K562 (cell line): ENCODE data around the gene DCAKD. TPM values are rescaled to one million over a fixed set of nuclear protein-coding genes. Genes with fewer than 3 reads are reported as not detected.

Source experiments
- GABPB1 ChIP-seq: sonication (generic); formaldehyde crosslinking; IDR thresholded peaks from 2 replicates; pipeline ENCODE4 v1.8.0; 2022; ENCODE audit warnings: mild to moderate bottlenecking, missing genetic modification reagents
- HDAC6 ChIP-seq: IDR thresholded peaks from 2 replicates; pipeline ENCODE4 v1.6.1; 2012; ENCODE audit warnings: low read depth, mild to moderate bottlenecking, control low read depth, inconsistent platforms, low read length, moderate library complexity
- HNRNPH1 ChIP-seq: fragments of 200-400 bp; formaldehyde crosslinking; optimal IDR thresholded peaks from 2 replicates; pipeline ENCODE3; 2017; ENCODE audit warnings: low read depth, mild to moderate bottlenecking, low read length, moderate library complexity
- MTF1 ChIP-seq: fragments of 250-450 bp; sonication (Bioruptor Pico); IDR thresholded peaks from 2 replicates; pipeline ENCODE4 v1.9.0; 2021; ENCODE audit warnings: moderate library complexity, mild to moderate bottlenecking, inconsistent platforms, borderline replicate concordance
- RBM14 ChIP-seq: fragments of 200-400 bp; formaldehyde crosslinking; IDR thresholded peaks from 2 replicates; pipeline ENCODE4 v1.6.1; 2018; ENCODE audit warnings: low read depth, mild to moderate bottlenecking, low read length, moderate library complexity, borderline replicate concordance; ENCODE audit not compliant: insufficient read depth
- ZC3H8 ChIP-seq: fragments of 450-650 bp; IDR thresholded peaks from 2 replicates; pipeline ENCODE4 v1.6.1; 2017
- ZNF174 ChIP-seq: fragments of 250-450 bp; sonication (Bioruptor Pico); IDR thresholded peaks from 2 replicates; pipeline ENCODE4 v1.4.0; 2020; ENCODE audit warnings: mild to moderate bottlenecking
- polyA plus RNA-seq, 8 experiments: library from polyadenylated mRNA; depleted of rRNA in 4 of 8; stranded (reverse) in 5 of 8; unstranded in 3 of 8; fragments of >200 nt; fragmentation: Nextera tagmentation in 2 of 8; fragmentation: Illumina TruSeq in 1 of 8; extraction: Ambion mirVana in 2 of 8; extraction: Trizol in 1 of 8; gene quantifications; 2 replicates each; pipeline versions ENCODE4 v1.2.1 to v1.2.3, GENCODE V29; 2011 to 2014; ENCODE audit warnings: inconsistent platforms in 1 of 8, missing spikeins in 1 of 8
- total RNA-seq, 7 experiments: library from RNA; depleted of rRNA in 6 of 7; stranded (reverse); fragments of >200 nt in 6 of 7; fragmentation: Illumina TruSeq in 2 of 7; extraction: Trizol in 2 of 7; gene quantifications; 2 replicates each; pipeline versions ENCODE4 v1.2.1 to v1.2.3, GENCODE V29; 2011 to 2021; ENCODE audit warnings: low replicate concordance in 1 of 7
- TF ChIP-seq, protein P1 (sequence below): sonication (generic); formaldehyde crosslinking; IDR thresholded peaks from 2 replicates; pipeline ENCODE4 v1.8.0; 2022; ENCODE audit warnings: mild to moderate bottlenecking, missing genetic modification reagents
- TF ChIP-seq, protein P2 (sequence below): IDR thresholded peaks from 2 replicates; pipeline ENCODE4 v1.6.1; 2011; ENCODE audit warnings: borderline replicate concordance, low read depth, mild to moderate bottlenecking, moderate library complexity, low read length; ENCODE audit not compliant: insufficient read depth, poor library complexity, severe bottlenecking
- TF ChIP-seq, protein P3 (sequence below): fragments of 150-350 bp; conservative IDR thresholded peaks from 2 replicates; pipeline ENCODE4 v1.6.1; 2014; ENCODE audit warnings: low read length
- TF ChIP-seq, protein P4 (sequence below): sonication (generic); formaldehyde crosslinking; IDR thresholded peaks from 2 replicates; pipeline ENCODE4 v1.9.0; 2022; ENCODE audit warnings: mild to moderate bottlenecking, missing genetic modification reagents

The DCAKD gene
- total and polyA plus RNA-seq, 9 of the 15 experiments (the other 6 are each of a cell fraction or from before 2014, with no cell fraction given), result 7.9 to 35.5 (median 21.4) TPM

DNA sequence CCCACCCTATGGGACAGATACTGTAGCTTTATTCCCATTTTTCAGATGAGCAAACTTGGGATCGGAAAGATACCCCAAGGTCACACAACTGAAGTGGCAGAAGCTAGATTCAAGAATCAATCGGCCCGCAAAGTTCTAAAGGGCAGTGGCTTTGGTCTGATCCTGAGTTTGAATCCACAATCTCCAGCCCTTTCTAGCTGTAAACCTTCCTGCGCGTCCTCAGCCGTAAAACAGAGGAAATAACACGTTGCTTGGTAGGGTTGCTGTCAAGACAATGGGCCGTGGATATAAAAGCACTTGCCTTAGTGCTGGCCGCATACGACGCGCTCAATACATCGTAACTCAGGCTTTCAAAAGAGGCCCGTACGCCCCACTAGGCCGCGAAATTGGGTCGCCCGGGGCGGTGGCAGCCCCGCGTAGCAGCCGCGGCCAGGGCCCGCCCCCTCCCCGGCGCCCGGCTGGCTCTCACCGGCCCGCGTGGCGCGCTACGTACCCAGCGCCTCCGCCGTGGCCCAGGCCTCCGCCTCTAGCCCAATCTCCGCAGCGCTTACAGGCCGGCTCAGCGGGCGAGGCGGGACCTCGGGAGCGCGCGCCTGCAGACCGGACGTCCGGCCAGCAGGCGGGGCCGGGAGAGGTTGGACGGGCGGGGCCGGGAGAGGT is at the start of gene DCAKD (continued):
- TF ChIP-seq, protein P1, sequence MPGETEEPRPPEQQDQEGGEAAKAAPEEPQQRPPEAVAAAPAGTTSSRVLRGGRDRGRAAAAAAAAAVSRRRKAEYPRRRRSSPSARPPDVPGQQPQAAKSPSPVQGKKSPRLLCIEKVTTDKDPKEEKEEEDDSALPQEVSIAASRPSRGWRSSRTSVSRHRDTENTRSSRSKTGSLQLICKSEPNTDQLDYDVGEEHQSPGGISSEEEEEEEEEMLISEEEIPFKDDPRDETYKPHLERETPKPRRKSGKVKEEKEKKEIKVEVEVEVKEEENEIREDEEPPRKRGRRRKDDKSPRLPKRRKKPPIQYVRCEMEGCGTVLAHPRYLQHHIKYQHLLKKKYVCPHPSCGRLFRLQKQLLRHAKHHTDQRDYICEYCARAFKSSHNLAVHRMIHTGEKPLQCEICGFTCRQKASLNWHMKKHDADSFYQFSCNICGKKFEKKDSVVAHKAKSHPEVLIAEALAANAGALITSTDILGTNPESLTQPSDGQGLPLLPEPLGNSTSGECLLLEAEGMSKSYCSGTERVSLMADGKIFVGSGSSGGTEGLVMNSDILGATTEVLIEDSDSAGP (CRISPR knock-in tag), result no peak
- TF ChIP-seq HDAC6 (no peak), MTF1 (CRISPR knock-in tag) (no peak), HNRNPH1 (no peak), ZC3H8 (no peak), ZNF174 (CRISPR knock-in tag) (no peak), RBM14 (no peak), GABPB1 (CRISPR knock-in tag) (peak; percentile 61)
- TF ChIP-seq, protein P2, sequence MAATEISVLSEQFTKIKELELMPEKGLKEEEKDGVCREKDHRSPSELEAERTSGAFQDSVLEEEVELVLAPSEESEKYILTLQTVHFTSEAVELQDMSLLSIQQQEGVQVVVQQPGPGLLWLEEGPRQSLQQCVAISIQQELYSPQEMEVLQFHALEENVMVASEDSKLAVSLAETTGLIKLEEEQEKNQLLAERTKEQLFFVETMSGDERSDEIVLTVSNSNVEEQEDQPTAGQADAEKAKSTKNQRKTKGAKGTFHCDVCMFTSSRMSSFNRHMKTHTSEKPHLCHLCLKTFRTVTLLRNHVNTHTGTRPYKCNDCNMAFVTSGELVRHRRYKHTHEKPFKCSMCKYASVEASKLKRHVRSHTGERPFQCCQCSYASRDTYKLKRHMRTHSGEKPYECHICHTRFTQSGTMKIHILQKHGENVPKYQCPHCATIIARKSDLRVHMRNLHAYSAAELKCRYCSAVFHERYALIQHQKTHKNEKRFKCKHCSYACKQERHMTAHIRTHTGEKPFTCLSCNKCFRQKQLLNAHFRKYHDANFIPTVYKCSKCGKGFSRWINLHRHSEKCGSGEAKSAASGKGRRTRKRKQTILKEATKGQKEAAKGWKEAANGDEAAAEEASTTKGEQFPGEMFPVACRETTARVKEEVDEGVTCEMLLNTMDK, result no peak
- TF ChIP-seq, protein P3, sequence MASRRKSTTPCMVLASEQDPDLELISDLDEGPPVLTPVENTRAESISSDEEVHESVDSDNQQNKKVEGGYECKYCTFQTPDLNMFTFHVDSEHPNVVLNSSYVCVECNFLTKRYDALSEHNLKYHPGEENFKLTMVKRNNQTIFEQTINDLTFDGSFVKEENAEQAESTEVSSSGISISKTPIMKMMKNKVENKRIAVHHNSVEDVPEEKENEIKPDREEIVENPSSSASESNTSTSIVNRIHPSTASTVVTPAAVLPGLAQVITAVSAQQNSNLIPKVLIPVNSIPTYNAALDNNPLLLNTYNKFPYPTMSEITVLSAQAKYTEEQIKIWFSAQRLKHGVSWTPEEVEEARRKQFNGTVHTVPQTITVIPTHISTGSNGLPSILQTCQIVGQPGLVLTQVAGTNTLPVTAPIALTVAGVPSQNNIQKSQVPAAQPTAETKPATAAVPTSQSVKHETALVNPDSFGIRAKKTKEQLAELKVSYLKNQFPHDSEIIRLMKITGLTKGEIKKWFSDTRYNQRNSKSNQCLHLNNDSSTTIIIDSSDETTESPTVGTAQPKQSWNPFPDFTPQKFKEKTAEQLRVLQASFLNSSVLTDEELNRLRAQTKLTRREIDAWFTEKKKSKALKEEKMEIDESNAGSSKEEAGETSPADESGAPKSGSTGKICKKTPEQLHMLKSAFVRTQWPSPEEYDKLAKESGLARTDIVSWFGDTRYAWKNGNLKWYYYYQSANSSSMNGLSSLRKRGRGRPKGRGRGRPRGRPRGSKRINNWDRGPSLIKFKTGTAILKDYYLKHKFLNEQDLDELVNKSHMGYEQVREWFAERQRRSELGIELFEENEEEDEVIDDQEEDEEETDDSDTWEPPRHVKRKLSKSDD, result no peak
- TF ChIP-seq, protein P4, sequence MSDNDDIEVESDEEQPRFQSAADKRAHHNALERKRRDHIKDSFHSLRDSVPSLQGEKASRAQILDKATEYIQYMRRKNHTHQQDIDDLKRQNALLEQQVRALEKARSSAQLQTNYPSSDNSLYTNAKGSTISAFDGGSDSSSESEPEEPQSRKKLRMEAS (CRISPR knock-in tag), result no peak; the same call in none of the 2 replicates
- TF ChIP-seq, all 486 proteins: peak for 96
